Muscle layer of duodenum (tissue), 2 donors: ENCODE results near the gene HSPA6.
"Not testable (repeated sequence)": the region's sequence is repeated elsewhere in the genome, so short reads cannot be mapped to it uniquely, and the experiment has no call there.

Experiments used
- H3K27ac ChIP-seq: one replicate; pipeline ENCODE4 v1.7.0; 2013; ENCODE audit warnings: mild to moderate bottlenecking, low read length
- H3K27me3 ChIP-seq: one replicate; pipeline ENCODE4 v1.7.0; 2013; ENCODE audit warnings: low read depth, mild to moderate bottlenecking, control low read depth, low read length
- H3K36me3 ChIP-seq, 2 donors: one replicate each; pipeline ENCODE4 v1.7.0; 2013; ENCODE audit warnings: low read length in 2 of 2, control low read depth in 1 of 2, mild to moderate bottlenecking in 1 of 2; ENCODE audit not compliant: insufficient read depth in 2 of 2, control insufficient read depth in 1 of 2
- H3K4me1 ChIP-seq, 2 donors: one replicate each; pipeline ENCODE4 v1.7.0; 2013; ENCODE audit warnings: low read length in 2 of 2, mild to moderate bottlenecking in 2 of 2, control low read depth in 1 of 2, moderate library complexity in 1 of 2; ENCODE audit not compliant: insufficient read depth in 2 of 2, control insufficient read depth in 1 of 2
- H3K4me3 ChIP-seq, 2 donors: one replicate each; pipeline ENCODE4 v1.7.0; 2013; ENCODE audit warnings: low read length in 2 of 2, low read depth in 1 of 2, mild to moderate bottlenecking in 1 of 2
- H3K9me3 ChIP-seq, 2 donors: one replicate each; pipeline ENCODE4 v1.7.0; 2013; ENCODE audit warnings: low read length in 2 of 2, control low read depth in 1 of 2, mild to moderate bottlenecking in 1 of 2; ENCODE audit not compliant: control insufficient read depth in 1 of 2
- donor health status: healthy.

The HSPA6 gene

GRCh38 chr1:161556143-161556542 is 31.8 kb downstream of the HSPA6 start:
- H3K36me3 ChIP-seq, H3K27ac ChIP-seq, H3K27me3 ChIP-seq, H3K9me3 ChIP-seq, H3K4me3 ChIP-seq, H3K4me1 ChIP-seq: not testable (repeated sequence)

GRCh38 chr1:161556990-161557389 is 32.6 kb downstream of the HSPA6 start:
- H3K4me1 ChIP-seq, H3K4me3 ChIP-seq, H3K27me3 ChIP-seq, H3K9me3 ChIP-seq, H3K27ac ChIP-seq, H3K36me3 ChIP-seq: not testable (repeated sequence)

GRCh38 chr1:161557506-161558450 is 33.4 kb downstream of the HSPA6 start:
- not testable (repeated sequence) for H3K27ac ChIP-seq, H3K4me1 ChIP-seq, H3K36me3 ChIP-seq, H3K4me3 ChIP-seq, H3K9me3 ChIP-seq, H3K27me3 ChIP-seq

- H3K27ac ChIP-seq, H3K4me3 ChIP-seq, H3K27me3 ChIP-seq, H3K4me1 ChIP-seq, H3K9me3 ChIP-seq, H3K36me3 ChIP-seq: not testable (repeated sequence)
These were observed 36.8 kb downstream of the HSPA6 start for GRCh38 chr1:161560960-161561715.

GRCh38 chr1:161562441-161562840 is 38.1 kb downstream of the HSPA6 start:
- H3K27me3 ChIP-seq, H3K36me3 ChIP-seq, H3K4me1 ChIP-seq, H3K27ac ChIP-seq, H3K9me3 ChIP-seq, H3K4me3 ChIP-seq: not testable (repeated sequence)

- H3K27me3 ChIP-seq, H3K27ac ChIP-seq: not testable (repeated sequence)
These were observed 39.2 kb downstream of the HSPA6 start for GRCh38 chr1:161563522-161563921.

GRCh38 chr1:161566602-161566960 is 42.2 kb downstream of the HSPA6 start:
- not testable (repeated sequence) for H3K27ac ChIP-seq, H3K27me3 ChIP-seq, H3K36me3 ChIP-seq, H3K4me3 ChIP-seq, H3K4me1 ChIP-seq, H3K9me3 ChIP-seq

More at GRCh38 chr1:161563522-161563921, 39.2 kb downstream of the HSPA6 start:
- not testable (repeated sequence) for H3K9me3 ChIP-seq, H3K4me1 ChIP-seq, H3K4me3 ChIP-seq, H3K36me3 ChIP-seq

GRCh38 chr1:161571703-161572102 is 47.4 kb downstream of the HSPA6 start:
- H3K36me3 ChIP-seq, H3K9me3 ChIP-seq, H3K27me3 ChIP-seq, H3K4me1 ChIP-seq, H3K27ac ChIP-seq, H3K4me3 ChIP-seq: not testable (repeated sequence)
